MM.1S (cell line): Measurements from ENCODE around the gene ADRA2C.

Source experiments
- DNase-seq: peaks from one replicate; pipeline ENCODE4 v3.0.0-alpha.2; 2015
- H2AFZ ChIP-seq: fragments of 300-600 bp; sonication (generic); 2 replicates; pipeline ENCODE4 v1.6.0; 2016; ENCODE audit warnings: antibody characterized with exemption, low read length
- H3F3A ChIP-seq: fragments of 300-600 bp; sonication (generic); 2 replicates; pipeline ENCODE4 v1.6.1; 2016; ENCODE audit warnings: mild to moderate bottlenecking, antibody characterized with exemption, low read length, moderate library complexity, mixed read lengths; ENCODE audit not compliant: insufficient read depth
- H3K27ac ChIP-seq: fragments of 300-600 bp; sonication (generic); 2 replicates; pipeline ENCODE4 v1.5.1; 2016; ENCODE audit warnings: mild to moderate bottlenecking, low read length
- H3K27me3 ChIP-seq: fragments of 300-600 bp; sonication (generic); replicated peaks from 2 replicates; pipeline ENCODE4 v1.6.0; 2016; ENCODE audit warnings: low read length; ENCODE audit not compliant: insufficient read depth
- H3K36me3 ChIP-seq: fragments of 300-600 bp; sonication (generic); replicated peaks from 2 replicates; pipeline ENCODE4 v1.6.1; 2016; ENCODE audit warnings: mild to moderate bottlenecking, low read length, mixed read lengths; ENCODE audit not compliant: insufficient read depth
- H3K4me1 ChIP-seq: fragments of 300-600 bp; sonication (generic); 2 replicates; pipeline ENCODE4 v1.6.1; 2016; ENCODE audit warnings: low read length, mixed read lengths
- H3K4me2 ChIP-seq: fragments of 300-600 bp; sonication (generic); 2 replicates; pipeline ENCODE4 v1.6.0; 2016; ENCODE audit warnings: low read depth, low read length
- H3K4me3 ChIP-seq: fragments of 300-600 bp; sonication (generic); 2 replicates; pipeline ENCODE4 v1.5.1; 2016; ENCODE audit warnings: low read length, mixed read lengths
- H3K79me2 ChIP-seq: fragments of 300-600 bp; sonication (generic); 2 replicates; pipeline ENCODE4 v1.6.1; 2016; ENCODE audit warnings: mixed run types, low read length, mixed read lengths
- H3K9ac ChIP-seq: fragments of 300-600 bp; sonication (generic); 2 replicates; pipeline ENCODE4 v1.6.1; 2016; ENCODE audit warnings: low read length, mixed read lengths
- H3K9me2 ChIP-seq: fragments of 300-600 bp; sonication (generic); replicated peaks from 2 replicates; pipeline ENCODE4 v1.6.1; 2016; ENCODE audit warnings: mild to moderate bottlenecking, low read length, mixed read lengths; ENCODE audit not compliant: insufficient read depth
- H3K9me3 ChIP-seq: fragments of 300-600 bp; sonication (generic); replicated peaks from 2 replicates; pipeline ENCODE4 v1.6.1; 2016; ENCODE audit warnings: mild to moderate bottlenecking, low read length, mixed read lengths; ENCODE audit not compliant: insufficient read depth
- H4K20me1 ChIP-seq: fragments of 300-600 bp; sonication (generic); 2 replicates; pipeline ENCODE4 v1.6.1; 2016; ENCODE audit warnings: mild to moderate bottlenecking, low read length, moderate library complexity, mixed read lengths; ENCODE audit not compliant: insufficient read depth
- CTCF ChIP-seq: fragments of 300-600 bp; sonication (generic); IDR thresholded peaks from 2 replicates; pipeline ENCODE4 v1.5.1; 2016; ENCODE audit warnings: antibody characterized with exemption, low read length, mixed read lengths
- EZH2 ChIP-seq: fragments of 300-600 bp; sonication (generic); optimal IDR thresholded peaks from 2 replicates; pipeline ENCODE3; 2017; ENCODE audit warnings: low read depth, mild to moderate bottlenecking, antibody characterized with exemption, low read length, mixed read lengths
- EZH2phosphoT487 ChIP-seq: fragments of 300-600 bp; sonication (generic); IDR thresholded peaks from 2 replicates; pipeline ENCODE4 v1.6.1; 2018; ENCODE audit warnings: antibody characterized with exemption, low read length

ADRA2C gene

GRCh38 chr4:3740256-3740655, 25.9 kb upstream of the ADRA2C start:
- Histone ChIP-seq H3K4me2 (no peak overlapping the region), H4K20me1 (no peaks in the 10 kb centered on the region), H3K4me1 (no peaks in the 10 kb centered on the region), H3K79me2 (no peaks in the 10 kb centered on the region), H3K27ac (no peak overlapping the region), H3K4me3 (no peak overlapping the region), H2AFZ (no peak overlapping the region), H3K36me3 (no peaks in the 10 kb centered on the region), H3K9me3 (no peaks in the 10 kb centered on the region), H3K9me2 (no peaks in the 10 kb centered on the region), H3F3A (no peaks in the 10 kb centered on the region), H3K27me3 (peaks cover 96% of the 10 kb centered on the region), H3K9ac (no peak overlapping the region)
- no peak for DNase-seq
- TF ChIP-seq EZH2phosphoT487 (no peak), CTCF (no peak), EZH2 (no peak)

GRCh38 chr4:3741217-3742011, 24.8 kb upstream of the ADRA2C start:
- TF ChIP-seq EZH2 (no peak), EZH2phosphoT487 (no peak), CTCF (no peak)
- no peaks in the 10 kb centered on the region for H3F3A ChIP-seq
- no peak overlapping the region for H3K4me2 ChIP-seq
- peaks cover 93% of the 10 kb centered on the region for H3K27me3 ChIP-seq
- DNase-seq = no peak
- H3K4me3 ChIP-seq = no peak overlapping the region
- H4K20me1 ChIP-seq = no peaks in the 10 kb centered on the region
- no peaks in the 10 kb centered on the region for H3K9me3 ChIP-seq
- no peaks in the 10 kb centered on the region for H3K4me1 ChIP-seq
- H3K36me3 ChIP-seq = no peaks in the 10 kb centered on the region
- H2AFZ ChIP-seq = no peak overlapping the region
- H3K79me2 ChIP-seq = no peaks in the 10 kb centered on the region
- H3K27ac ChIP-seq = no peak overlapping the region
- no peak overlapping the region for H3K9ac ChIP-seq
- no peaks in the 10 kb centered on the region for H3K9me2 ChIP-seq

- TF ChIP-seq CTCF (no peak), EZH2 (no peak), EZH2phosphoT487 (no peak)
- no peak for DNase-seq
- Histone ChIP-seq H3K9me2 (no peaks in the 10 kb centered on the region), H3K4me2 (no peak overlapping the region), H3K27me3 (peaks cover 88% of the 10 kb centered on the region), H3K79me2 (no peaks in the 10 kb centered on the region), H3K36me3 (no peaks in the 10 kb centered on the region), H2AFZ (no peak overlapping the region), H4K20me1 (no peaks in the 10 kb centered on the region), H3F3A (no peaks in the 10 kb centered on the region), H3K9me3 (no peaks in the 10 kb centered on the region), H3K4me1 (peaks cover 3% of the 10 kb centered on the region; the same call in 1 of the 2 replicates), H3K9ac (no peak overlapping the region), H3K4me3 (no peak overlapping the region), H3K27ac (no peak overlapping the region)
Measured at GRCh38 chr4:3742610-3743009, 23.6 kb upstream of the ADRA2C start.
